GM12878 (cell line): ENCODE measurements around the gene UBXN10.

Experiments used
- BHLHE40 ChIP-seq, 2 experiments: fragments of 450-650 bp in 1 of 2; IDR thresholded peaks; 2 replicates each; pipeline ENCODE4 v1.6.1; 2011 to 2017; ENCODE audit warnings: low read depth in 2 of 2, borderline replicate concordance in 1 of 2, improper control_type of control experiment in 1 of 2, low read length in 1 of 2, mild to moderate bottlenecking in 1 of 2
- ELK1 ChIP-seq: IDR thresholded peaks from 2 replicates; pipeline ENCODE4 v1.6.1; 2012; ENCODE audit warnings: low read depth, low read length, improper control_type of control experiment
- IKZF1 ChIP-seq: fragments of 450-650 bp; conservative IDR thresholded peaks from 2 replicates; pipeline ENCODE4 v1.6.1; 2017; ENCODE audit warnings: antibody characterized with exemption, mild to moderate bottlenecking
- IKZF2 ChIP-seq, 2 experiments: fragments of 450-650 bp; IDR thresholded peaks; 2 replicates each; pipeline ENCODE4 v1.6.1; 2017; ENCODE audit warnings: mild to moderate bottlenecking in 2 of 2, moderate library complexity in 2 of 2
- KDM1A ChIP-seq: fragments of 200-600 bp; sonication (generic); IDR thresholded peaks from 2 replicates; pipeline ENCODE4 v1.6.1; 2016; ENCODE audit warnings: borderline replicate concordance
- LARP7 ChIP-seq: fragments of 450-650 bp; IDR thresholded peaks from 2 replicates; pipeline ENCODE4 v1.6.1; 2017; ENCODE audit warnings: mild to moderate bottlenecking
- SIX5 ChIP-seq: IDR thresholded peaks from 2 replicates; pipeline ENCODE4 v1.6.1; 2011; ENCODE audit warnings: mild to moderate bottlenecking, low read depth, low read length, moderate library complexity; ENCODE audit not compliant: severe bottlenecking
- SREBF2 ChIP-seq: IDR thresholded peaks from 2 replicates; pipeline ENCODE4 v1.6.1; 2012; ENCODE audit warnings: mild to moderate bottlenecking, low read length
- TF ChIP-seq, protein P1 (sequence below), 3 experiments: IDR thresholded peaks in 2 of 3; conservative IDR thresholded peaks in 1 of 3; 2 replicates each; pipeline ENCODE4 v1.5.1; 2011; ENCODE audit warnings: low read depth in 3 of 3, low read length in 3 of 3, mild to moderate bottlenecking in 3 of 3, control low read depth in 2 of 3, moderate library complexity in 2 of 3, inconsistent platforms in 1 of 3, mixed read lengths in 1 of 3; ENCODE audit not compliant: control insufficient read depth in 2 of 3, insufficient read depth in 1 of 3; ENCODE audit errors: extremely low read depth in 1 of 3

DNA sequence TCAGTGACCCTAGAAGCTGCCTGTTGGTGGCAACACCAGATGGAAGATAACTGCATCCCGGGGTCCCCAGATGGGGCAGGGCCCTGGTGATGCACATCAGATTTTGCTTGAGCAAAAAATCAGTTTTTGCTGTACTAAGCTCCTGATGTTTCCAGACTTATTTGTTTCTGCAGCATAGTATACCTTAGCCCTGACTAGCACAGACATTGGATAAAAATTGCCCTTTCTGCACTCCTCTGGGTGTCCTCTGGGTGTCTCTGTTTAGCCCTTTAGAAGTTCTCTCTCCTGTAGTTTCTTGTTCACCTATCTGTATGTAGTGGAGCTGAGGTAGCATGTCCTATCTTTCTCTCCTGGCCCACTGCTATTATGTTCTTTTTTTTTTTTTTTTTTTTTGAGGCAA, 30.7 kb downstream of the UBXN10 start:
- TF ChIP-seq, protein P1, sequence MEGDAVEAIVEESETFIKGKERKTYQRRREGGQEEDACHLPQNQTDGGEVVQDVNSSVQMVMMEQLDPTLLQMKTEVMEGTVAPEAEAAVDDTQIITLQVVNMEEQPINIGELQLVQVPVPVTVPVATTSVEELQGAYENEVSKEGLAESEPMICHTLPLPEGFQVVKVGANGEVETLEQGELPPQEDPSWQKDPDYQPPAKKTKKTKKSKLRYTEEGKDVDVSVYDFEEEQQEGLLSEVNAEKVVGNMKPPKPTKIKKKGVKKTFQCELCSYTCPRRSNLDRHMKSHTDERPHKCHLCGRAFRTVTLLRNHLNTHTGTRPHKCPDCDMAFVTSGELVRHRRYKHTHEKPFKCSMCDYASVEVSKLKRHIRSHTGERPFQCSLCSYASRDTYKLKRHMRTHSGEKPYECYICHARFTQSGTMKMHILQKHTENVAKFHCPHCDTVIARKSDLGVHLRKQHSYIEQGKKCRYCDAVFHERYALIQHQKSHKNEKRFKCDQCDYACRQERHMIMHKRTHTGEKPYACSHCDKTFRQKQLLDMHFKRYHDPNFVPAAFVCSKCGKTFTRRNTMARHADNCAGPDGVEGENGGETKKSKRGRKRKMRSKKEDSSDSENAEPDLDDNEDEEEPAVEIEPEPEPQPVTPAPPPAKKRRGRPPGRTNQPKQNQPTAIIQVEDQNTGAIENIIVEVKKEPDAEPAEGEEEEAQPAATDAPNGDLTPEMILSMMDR (IDR thresholded peaks at IDR 0.05 in 2 of 3, conservative IDR thresholded peaks at IDR 0.05 in 1 of 3; ENCODE audit: control insufficient read depth in 2 of 3, extremely low read depth in 1 of 3, insufficient read depth in 1 of 3, low read depth in 3 of 3, low read length in 3 of 3), result peak; percentile 54 to 60 (median 58)
- TF ChIP-seq IKZF2 (IDR thresholded peaks at IDR 0.05) (no peak), LARP7 (no peak), SREBF2 (no peak), ELK1 (no peak), KDM1A (no peak), BHLHE40 (IDR thresholded peaks at IDR 0.05; ENCODE audit: borderline replicate concordance in 1 of 2, low read depth in 2 of 2, low read length in 1 of 2) (no peak), SIX5 (no peak), IKZF1 (no peak)
